Duodenal mucosa (tissue), 2 donors: Measurements from ENCODE around the gene TMPRSS6.

Experiments used
- H3K27ac ChIP-seq: one replicate; pipeline ENCODE4 v1.7.0; 2013; ENCODE audit warnings: low read depth, low read length
- H3K27me3 ChIP-seq, 2 donors: one replicate each; pipeline ENCODE4 v1.7.0; 2013; ENCODE audit warnings: low read length in 2 of 2, control low read depth in 1 of 2; ENCODE audit not compliant: insufficient read depth in 2 of 2, control insufficient read depth in 1 of 2
- H3K36me3 ChIP-seq, 2 donors: one replicate each; pipeline ENCODE4 v1.7.0; 2013; ENCODE audit warnings: low read length in 2 of 2, control low read depth in 1 of 2; ENCODE audit not compliant: insufficient read depth in 2 of 2, control insufficient read depth in 1 of 2
- H3K4me1 ChIP-seq, 2 donors: one replicate each; pipeline ENCODE4 v1.7.0; 2013; ENCODE audit warnings: low read length in 2 of 2, control low read depth in 1 of 2; ENCODE audit not compliant: insufficient read depth in 2 of 2, control insufficient read depth in 1 of 2
- H3K4me3 ChIP-seq, 2 donors: one replicate each; pipeline ENCODE4 v1.7.0; 2013; ENCODE audit warnings: low read length in 2 of 2, low read depth in 1 of 2
- H3K9ac ChIP-seq, 2 donors: one replicate each; pipeline ENCODE4 v1.7.0; 2013; ENCODE audit warnings: low read length in 2 of 2, low read depth in 1 of 2
- H3K9me3 ChIP-seq, 2 donors: one replicate each; pipeline ENCODE4 v1.7.0; 2013; ENCODE audit warnings: low read length in 2 of 2, control low read depth in 1 of 2; ENCODE audit not compliant: control insufficient read depth in 1 of 2

The TMPRSS6 gene

GRCh38 chr22:37089434-37089833 lies 20.1 kb downstream of the TMPRSS6 start:
- Histone ChIP-seq H3K27me3 (no peaks in the 10 kb centered on the region), H3K36me3 (no peaks in the 10 kb centered on the region), H3K9ac (no peak overlapping the region)

GRCh38 chr22:37088750-37089408 lies 20.6 kb downstream of the TMPRSS6 start:
- H3K4me1 ChIP-seq, result peaks cover 5 to 8% of the 10 kb centered on the region in 2 donors
- no peak overlapping the region for H3K9ac ChIP-seq
- H3K27me3 ChIP-seq, result no peaks in the 10 kb centered on the region
- H3K27ac ChIP-seq, result no peak overlapping the region
- no peaks in the 10 kb centered on the region for H3K36me3 ChIP-seq
- H3K4me3 ChIP-seq, result no peak overlapping the region
- H3K9me3 ChIP-seq, result no peaks in the 10 kb centered on the region

More at GRCh38 chr22:37089434-37089833, 20.1 kb downstream of the TMPRSS6 start:
- no peak overlapping the region for H3K27ac ChIP-seq
- peaks cover 5 to 8% of the 10 kb centered on the region in 2 donors for H3K4me1 ChIP-seq
- no peaks in the 10 kb centered on the region for H3K9me3 ChIP-seq
- H3K4me3 ChIP-seq, result no peak overlapping the region

- Histone ChIP-seq H3K4me3 (no peak overlapping the region), H3K27ac (no peak overlapping the region), H3K27me3 (no peaks in the 10 kb centered on the region), H3K36me3 (no peaks in the 10 kb centered on the region), H3K9me3 (no peaks in the 10 kb centered on the region), H3K9ac (no peak overlapping the region), H3K4me1 (peaks cover 5 to 8% of the 10 kb centered on the region in 2 donors)
Measured at GRCh38 chr22:37088108-37088605, 21.4 kb downstream of the TMPRSS6 start.

GRCh38 chr22:37086184-37086583 lies 23.3 kb downstream of the TMPRSS6 start:
- H3K36me3 ChIP-seq, result no peaks in the 10 kb centered on the region

GRCh38 chr22:37084385-37084784 lies 25.1 kb downstream of the TMPRSS6 start:
- Histone ChIP-seq H3K9ac (no peak overlapping the region), H3K27me3 (no peaks in the 10 kb centered on the region), H3K4me3 (no peak overlapping the region), H3K4me1 (peaks cover 5 to 15% of the 10 kb centered on the region in 2 donors), H3K27ac (no peak overlapping the region), H3K36me3 (no peaks in the 10 kb centered on the region), H3K9me3 (no peaks in the 10 kb centered on the region)

More at GRCh38 chr22:37086184-37086583, 23.3 kb downstream of the TMPRSS6 start:
- Histone ChIP-seq H3K4me1 (peaks cover 5 to 8% of the 10 kb centered on the region in 2 donors), H3K27me3 (no peaks in the 10 kb centered on the region), H3K27ac (no peak overlapping the region), H3K9ac (no peak overlapping the region), H3K9me3 (no peaks in the 10 kb centered on the region), H3K4me3 (no peak overlapping the region)

GRCh38 chr22:37083914-37084313 lies 25.6 kb downstream of the TMPRSS6 start:
- Histone ChIP-seq H3K4me1 (peaks cover 1 to 14% of the 10 kb centered on the region in 2 donors), H3K27me3 (no peaks in the 10 kb centered on the region), H3K9me3 (no peaks in the 10 kb centered on the region), H3K36me3 (no peaks in the 10 kb centered on the region), H3K4me3 (no peak overlapping the region), H3K27ac (no peak overlapping the region), H3K9ac (no peak overlapping the region)

- no peaks in the 10 kb centered on the region for H3K36me3 ChIP-seq
- no peak overlapping the region for H3K27ac ChIP-seq
- H3K4me1 ChIP-seq, result peaks cover 0 to 11% of the 10 kb centered on the region in 2 donors
- no peaks in the 10 kb centered on the region for H3K9me3 ChIP-seq
- no peak overlapping the region for H3K9ac ChIP-seq
- no peak overlapping the region for H3K4me3 ChIP-seq
- no peaks in the 10 kb centered on the region for H3K27me3 ChIP-seq
Measured at GRCh38 chr22:37082251-37082873, 27.2 kb downstream of the TMPRSS6 start.

GRCh38 chr22:37080838-37081237 lies 28.7 kb downstream of the TMPRSS6 start:
- H3K4me3 ChIP-seq, result no peak overlapping the region
- H3K27me3 ChIP-seq, result peaks cover 0 to 5% of the 10 kb centered on the region in 2 donors
- no peak overlapping the region for H3K27ac ChIP-seq

GRCh38 chr22:37080438-37080837 lies 29.1 kb downstream of the TMPRSS6 start:
- Histone ChIP-seq H3K27ac (no peak overlapping the region), H3K36me3 (no peaks in the 10 kb centered on the region), H3K27me3 (peaks cover 0 to 5% of the 10 kb centered on the region in 2 donors)

More at GRCh38 chr22:37080838-37081237, 28.7 kb downstream of the TMPRSS6 start:
- no peaks in the 10 kb centered on the region for H3K9me3 ChIP-seq
- peaks cover 0 to 11% of the 10 kb centered on the region in 2 donors for H3K4me1 ChIP-seq
- no peak overlapping the region for H3K9ac ChIP-seq
- no peaks in the 10 kb centered on the region for H3K36me3 ChIP-seq

GRCh38 chr22:37079668-37080171 lies 29.8 kb downstream of the TMPRSS6 start:
- H3K9ac ChIP-seq, result no peak overlapping the region
- H3K4me1 ChIP-seq, result peaks cover 0 to 11% of the 10 kb centered on the region in 2 donors
- no peaks in the 10 kb centered on the region for H3K9me3 ChIP-seq
- H3K4me3 ChIP-seq, result no peak overlapping the region
- no peaks in the 10 kb centered on the region for H3K36me3 ChIP-seq
- H3K27ac ChIP-seq, result no peak overlapping the region
- H3K27me3 ChIP-seq, result peaks cover 0 to 11% of the 10 kb centered on the region in 2 donors

More at GRCh38 chr22:37080438-37080837, 29.1 kb downstream of the TMPRSS6 start:
- Histone ChIP-seq H3K4me1 (peaks cover 0 to 11% of the 10 kb centered on the region in 2 donors), H3K9me3 (no peaks in the 10 kb centered on the region), H3K9ac (no peak overlapping the region), H3K4me3 (no peak overlapping the region)
